Activated CD4-positive, alpha-beta T cell treated with anti-CD3 and anti-CD28 coated beads, Interleukin-2, amount 50 U/mL, for 16 hours (primary cell): ENCODE results near the gene TSPEAR.

Experiments
- DNase-seq: peaks from one replicate; pipeline ENCODE4 v3.0.0-alpha.2; 2020

Gene TSPEAR

GRCh38 chr21:44739316-44739715 lies 27.9 kb upstream of the TSPEAR start:
- no peak for DNase-seq

GRCh38 chr21:44738621-44739020 lies 27.2 kb upstream of the TSPEAR start:
- DNase-seq, result no peak

GRCh38 chr21:44737706-44738354 lies 26.5 kb upstream of the TSPEAR start:
- DNase-seq, result no peak

- no peak for DNase-seq
Observed at GRCh38 chr21:44736291-44737004, 25.1 kb upstream of the TSPEAR start.

GRCh38 chr21:44735821-44736220 lies 24.4 kb upstream of the TSPEAR start:
- no peak for DNase-seq

GRCh38 chr21:44734841-44735240 lies 23.5 kb upstream of the TSPEAR start:
- no peak for DNase-seq

- DNase-seq, result no peak
Observed at GRCh38 chr21:44734026-44734745, 22.8 kb upstream of the TSPEAR start.

GRCh38 chr21:44732956-44733355 lies 21.6 kb upstream of the TSPEAR start:
- no peak for DNase-seq

GRCh38 chr21:44732263-44732662 lies 20.9 kb upstream of the TSPEAR start:
- no peak for DNase-seq

- DNase-seq, result no peak
Observed at GRCh38 chr21:44730951-44731579, 19.7 kb upstream of the TSPEAR start.

GRCh38 chr21:44730028-44730395 lies 18.6 kb upstream of the TSPEAR start:
- DNase-seq, result no peak

GRCh38 chr21:44729336-44730027 lies 18.1 kb upstream of the TSPEAR start:
- no peak for DNase-seq

- no peak for DNase-seq
Observed at GRCh38 chr21:44728716-44729115, 17.3 kb upstream of the TSPEAR start.

GRCh38 chr21:44727757-44728156 lies 16.4 kb upstream of the TSPEAR start:
- no peak for DNase-seq

- no peak for DNase-seq
Observed at GRCh38 chr21:44727321-44727720, 15.9 kb upstream of the TSPEAR start.

- DNase-seq, result no peak
Observed at GRCh38 chr21:44726826-44727225, 15.5 kb upstream of the TSPEAR start.

GRCh38 chr21:44724926-44725325 lies 13.6 kb upstream of the TSPEAR start:
- no peak for DNase-seq

- DNase-seq, result no peak
Observed at GRCh38 chr21:44724196-44724595, 12.8 kb upstream of the TSPEAR start.

- DNase-seq, result no peak
Observed at GRCh38 chr21:44723177-44724131, 12.1 kb upstream of the TSPEAR start.

- DNase-seq, result no peak
Observed at GRCh38 chr21:44722731-44723130, 11.4 kb upstream of the TSPEAR start.

GRCh38 chr21:44720170-44720569 lies 8.8 kb upstream of the TSPEAR start:
- DNase-seq, result no peak

- no peak for DNase-seq
Observed at GRCh38 chr21:44718571-44718970, 7.2 kb upstream of the TSPEAR start.
